ENCODE results near the gene ELK4. TPM values are rescaled to one million over a fixed set of nuclear protein-coding genes. Genes with fewer than 3 reads are reported as not detected.

Gene ELK4
- total and polyA plus RNA-seq, 12 donors: 4.7 to 45.6 (median 38.9) TPM

- Histone ChIP-seq H3K27ac (no peak overlapping the region), H3K4me1 (peaks cover 0 to 19% (median 6%) of the 10 kb centered on the region in 9 donors), H3K36me3 (peaks cover 0 to 88% (median 57%) of the 10 kb centered on the region in 9 donors), H3K9me3 (no peaks in the 10 kb centered on the region), H3K27me3 (no peaks in the 10 kb centered on the region), H3K4me3 (no peak overlapping the region)
- intact Hi-C loops (cut with DNase I): loop anchor here in 2 of 10 donors (10.0 kb wide), 2 partner anchors 135 to 1825 kb away; partner anchors contain the start of genes ZBED6 (in 1 of the 2) and ZC3H11A (in 1 of the 2)
- ATAC-seq (no peak), DNase-seq (no peak)
- TF ChIP-seq CTCF (IDR thresholded peaks at IDR 0.05): no peak
- 83 to 87% methylated on average over 6 of the region's 6 CpGs for WGBS, 2 donors
These were observed 11.5 kb downstream of the ELK4 start for GRCh38 chr1:205620269-205620668.

GRCh38 chr1:205619376-205619775 lies 12.4 kb downstream of the ELK4 start:
- Histone ChIP-seq H3K4me3 (no peak overlapping the region), H3K9me3 (no peaks in the 10 kb centered on the region), H3K27ac (no peak overlapping the region), H3K4me1 (peaks cover 0 to 10% (median 5%) of the 10 kb centered on the region in 9 donors), H3K36me3 (peaks cover 0 to 97% (median 66%) of the 10 kb centered on the region in 9 donors), H3K27me3 (no peaks in the 10 kb centered on the region)
- no peak for TF ChIP-seq CTCF (IDR thresholded peaks at IDR 0.05)
- DNase-seq (no peak), ATAC-seq (no peak)
- 86 to 95% methylated on average over 3 of the region's 3 CpGs for WGBS, 2 donors
- intact Hi-C loops (cut with DNase I): no loop called here

- H3K27ac ChIP-seq: no peak overlapping the region
- TF ChIP-seq CTCF (IDR thresholded peaks at IDR 0.05): no peak
- DNase-seq (no peak), ATAC-seq (no peak)
- peaks cover 0 to 100% (median 51%) of the 10 kb centered on the region in 9 donors for H3K36me3 ChIP-seq
- H3K4me1 ChIP-seq: peaks cover 0 to 6% (median 4%) of the 10 kb centered on the region in 9 donors
- intact Hi-C loops (cut with DNase I): no loop called here
- WGBS, 2 donors: 79 to 91% methylated on average over 1 of the region's 1 CpG
- no peaks in the 10 kb centered on the region for H3K27me3 ChIP-seq
- H3K9me3 ChIP-seq: no peaks in the 10 kb centered on the region
- H3K4me3 ChIP-seq: no peak overlapping the region
These were observed 15.1 kb downstream of the ELK4 start for GRCh38 chr1:205616563-205617293.

GRCh38 chr1:205615789-205616188 lies 16.0 kb downstream of the ELK4 start:
- H3K36me3 ChIP-seq: peaks cover 0 to 100% (median 46%) of the 10 kb centered on the region in 9 donors
- ATAC-seq (no peak), DNase-seq (no peak)
- peaks cover 0 to 15% (median 10%) of the 10 kb centered on the region in 9 donors for H3K4me1 ChIP-seq
- H3K4me3 ChIP-seq: no peak overlapping the region
- no peak overlapping the region for H3K27ac ChIP-seq
- H3K27me3 ChIP-seq: no peaks in the 10 kb centered on the region
- TF ChIP-seq CTCF (IDR thresholded peaks at IDR 0.05): no peak
- intact Hi-C loops (cut with DNase I): no loop called here
- 77 to 79% methylated on average over 1 of the region's 1 CpG for WGBS, 2 donors
- no peaks in the 10 kb centered on the region for H3K9me3 ChIP-seq

Data from heart right ventricle (tissue), 16 donors.